ENCODE results near the gene HSPB2.

HSPB2 gene

DNA sequence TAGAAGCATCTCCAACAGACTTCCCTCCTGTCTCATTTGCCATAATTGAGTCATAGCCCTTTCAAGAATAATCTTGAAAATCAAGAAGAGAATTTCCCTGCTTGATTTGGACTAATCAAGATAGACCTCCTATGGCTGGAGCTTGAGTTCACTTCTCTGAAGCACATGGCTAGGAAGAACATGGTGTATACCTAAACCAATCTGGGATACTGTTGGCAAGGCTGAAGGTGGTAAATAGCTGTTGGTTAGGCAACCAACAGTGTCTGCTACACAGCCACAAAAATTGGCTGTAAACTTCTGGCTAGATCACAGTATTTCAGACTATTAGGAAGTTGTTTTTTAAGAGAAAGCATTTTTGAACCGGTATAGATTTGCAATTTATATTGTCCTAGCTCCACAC is 5.9 kb upstream of the HSPB2 start:
- no peak for DNase-seq (ENCODE audit: low read depth)
- TF ChIP-seq, protein P1, sequence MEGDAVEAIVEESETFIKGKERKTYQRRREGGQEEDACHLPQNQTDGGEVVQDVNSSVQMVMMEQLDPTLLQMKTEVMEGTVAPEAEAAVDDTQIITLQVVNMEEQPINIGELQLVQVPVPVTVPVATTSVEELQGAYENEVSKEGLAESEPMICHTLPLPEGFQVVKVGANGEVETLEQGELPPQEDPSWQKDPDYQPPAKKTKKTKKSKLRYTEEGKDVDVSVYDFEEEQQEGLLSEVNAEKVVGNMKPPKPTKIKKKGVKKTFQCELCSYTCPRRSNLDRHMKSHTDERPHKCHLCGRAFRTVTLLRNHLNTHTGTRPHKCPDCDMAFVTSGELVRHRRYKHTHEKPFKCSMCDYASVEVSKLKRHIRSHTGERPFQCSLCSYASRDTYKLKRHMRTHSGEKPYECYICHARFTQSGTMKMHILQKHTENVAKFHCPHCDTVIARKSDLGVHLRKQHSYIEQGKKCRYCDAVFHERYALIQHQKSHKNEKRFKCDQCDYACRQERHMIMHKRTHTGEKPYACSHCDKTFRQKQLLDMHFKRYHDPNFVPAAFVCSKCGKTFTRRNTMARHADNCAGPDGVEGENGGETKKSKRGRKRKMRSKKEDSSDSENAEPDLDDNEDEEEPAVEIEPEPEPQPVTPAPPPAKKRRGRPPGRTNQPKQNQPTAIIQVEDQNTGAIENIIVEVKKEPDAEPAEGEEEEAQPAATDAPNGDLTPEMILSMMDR (IDR thresholded peaks at IDR 0.05; ENCODE audit: insufficient read depth, low read depth, low read length, missing control alignments), result no peak
- H3K4me3 ChIP-seq (ENCODE audit: low read length), result no peak overlapping the region

DNA sequence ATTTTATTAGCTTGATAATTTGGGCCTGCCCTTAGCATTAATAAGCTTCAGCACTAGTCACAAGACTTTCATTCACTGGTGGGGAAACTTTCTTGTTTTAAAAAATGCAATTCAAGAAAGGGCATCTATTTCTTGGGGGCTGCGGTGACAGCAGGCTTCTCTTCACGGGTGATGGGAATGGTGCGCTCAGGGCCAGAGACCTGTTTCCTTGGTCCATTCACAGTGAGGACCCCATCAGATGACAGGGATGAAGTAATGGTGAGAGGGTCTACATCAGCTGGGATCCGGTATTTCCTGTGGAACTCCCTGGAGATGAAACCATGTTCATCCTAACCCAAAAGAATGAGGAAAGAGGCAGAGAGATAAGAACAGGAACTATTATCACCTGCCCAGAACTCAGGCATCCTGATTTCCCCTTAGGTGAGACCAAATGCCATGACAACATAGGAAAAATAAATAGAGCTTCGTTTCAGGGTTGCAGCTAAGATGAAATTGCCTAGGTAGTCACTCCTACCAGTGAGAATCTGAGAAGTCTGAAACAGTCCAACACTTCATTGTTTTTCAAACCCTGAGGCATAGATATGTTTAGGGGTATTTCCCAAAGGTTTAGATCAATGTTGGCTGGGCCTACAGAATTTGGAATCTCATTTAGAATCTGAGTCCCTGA is 3.8 kb upstream of the HSPB2 start:
- no peak for DNase-seq (ENCODE audit: low read depth)
- no peak overlapping the region for H3K4me3 ChIP-seq (ENCODE audit: low read length)
- TF ChIP-seq, protein P1 (IDR thresholded peaks at IDR 0.05; ENCODE audit: insufficient read depth, low read depth, low read length, missing control alignments), result no peak

DNA sequence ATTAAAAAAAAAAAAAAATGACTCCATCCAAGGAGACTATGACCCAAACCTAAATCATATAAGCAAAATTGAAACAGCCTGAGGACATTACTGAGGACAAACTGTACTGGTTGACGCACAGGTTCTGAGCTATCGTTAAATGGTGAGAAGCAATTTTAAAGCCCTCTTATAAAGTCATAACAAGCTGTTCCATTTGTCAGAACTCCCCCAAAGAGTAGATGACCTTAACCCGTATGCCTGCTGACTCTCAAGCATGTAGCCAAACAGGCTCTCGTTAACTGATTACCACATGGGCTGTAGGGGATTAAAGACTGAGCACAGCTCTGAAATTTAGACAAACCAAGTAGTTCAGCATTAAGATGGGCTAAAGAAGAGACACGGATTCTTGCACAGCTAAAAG is 3.2 kb upstream of the HSPB2 start:
- H3K4me3 ChIP-seq (ENCODE audit: low read length), result peak overlapping the region; percentile 51
- TF ChIP-seq, protein P1 (IDR thresholded peaks at IDR 0.05; ENCODE audit: insufficient read depth, low read depth, low read length, missing control alignments), result no peak
- DNase-seq (ENCODE audit: low read depth), result peak; percentile 5

- DNase-seq (ENCODE audit: low read depth), result peak; percentile 9
Measured at GRCh38 chr11:111910676-111911562, 1.6 kb upstream of the HSPB2 start.

GRCh38 chr11:111911563-111912401 is 752 bp upstream of the HSPB2 start, which contains the start of gene CRYAB:
Gene CRYAB (minus strand): TSS chr11:111911770. CDS start chr11:111911724, 46 bp downstream.
- H3K4me3 ChIP-seq (ENCODE audit: low read length), result peak within 1 kb of the TSS; percentile 51
- TF ChIP-seq, protein P1 (IDR thresholded peaks at IDR 0.05; ENCODE audit: insufficient read depth, low read depth, low read length, missing control alignments), result no peak
- DNase-seq (ENCODE audit: low read depth), result peak; percentile 98

More at GRCh38 chr11:111910676-111911562, 1.6 kb upstream of the HSPB2 start:
- H3K4me3 ChIP-seq (ENCODE audit: low read length), result peak overlapping the region; percentile 51
- TF ChIP-seq, protein P1 (IDR thresholded peaks at IDR 0.05; ENCODE audit: insufficient read depth, low read depth, low read length, missing control alignments), result no peak

DNA sequence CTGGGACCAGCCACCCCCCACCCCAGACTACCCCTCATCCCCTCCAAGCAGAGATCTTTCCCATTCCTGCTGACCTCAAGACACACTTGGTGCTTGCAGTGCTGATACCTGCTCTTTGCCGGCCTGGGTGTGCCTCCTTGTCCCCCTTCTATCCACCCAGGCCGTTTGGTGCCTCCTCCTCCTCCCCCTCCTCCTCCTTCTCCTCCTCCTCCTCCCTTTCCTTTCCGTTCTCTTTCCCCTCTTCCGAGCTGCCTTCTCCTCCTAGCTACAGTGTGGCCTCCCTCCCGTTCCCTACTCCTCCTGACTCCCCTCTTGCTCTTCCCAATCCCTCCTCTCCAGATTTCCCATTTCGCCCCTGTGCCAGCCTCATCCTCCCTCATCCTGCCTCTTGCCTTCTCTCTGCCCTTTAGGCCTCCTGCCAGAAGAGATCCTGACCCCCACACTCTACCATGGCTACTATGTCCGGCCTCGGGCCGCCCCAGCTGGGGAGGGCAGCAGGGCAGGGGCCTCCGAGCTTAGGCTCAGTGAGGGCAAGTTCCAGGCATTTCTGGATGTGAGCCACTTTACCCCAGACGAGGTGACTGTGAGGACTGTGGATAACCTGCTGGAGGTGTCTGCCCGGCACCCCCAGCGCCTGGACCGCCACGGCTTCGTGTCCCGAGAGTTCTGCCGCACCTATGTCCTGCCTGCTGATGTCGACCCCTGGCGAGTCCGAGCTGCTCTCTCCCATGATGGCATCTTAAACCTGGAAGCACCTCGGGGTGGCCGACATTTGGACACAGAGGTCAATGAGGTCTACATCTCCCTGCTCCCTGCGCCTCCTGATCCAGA is 712 bp downstream of the HSPB2 start:
- no peak overlapping the region for H3K4me3 ChIP-seq (ENCODE audit: low read length)

More for the DNA sequence above, 712 bp downstream of the HSPB2 start:
- no peak for DNase-seq (ENCODE audit: low read depth)
- TF ChIP-seq, protein P1 (IDR thresholded peaks at IDR 0.05; ENCODE audit: insufficient read depth, low read depth, low read length, missing control alignments), result no peak
